Glomerular endothelial cell (primary cell): Measurements from ENCODE around the gene NPTXR. TPM values are rescaled to one million over a fixed set of nuclear protein-coding genes. Genes with fewer than 3 reads are reported as not detected.
"Not testable (repeated sequence)": the region's sequence is repeated elsewhere in the genome, so short reads cannot be mapped to it uniquely, and the experiment has no call there.

Experiments used
- DNase-seq: peaks from one replicate; pipeline ENCODE4 v3.0.0-alpha.2; 2011; ENCODE audit warnings: low read depth, low spot score; ENCODE audit errors: extremely low read depth
- total RNA-seq: library from RNA; depleted of rRNA; stranded (reverse); fragments of >200 nt; gene quantifications from 2 replicates; pipeline ENCODE4 v1.2.3, GENCODE V29; 2015

NPTXR gene
- total RNA-seq, 1 donor from 2014 or later = 3.7 TPM

- DNase-seq = peak; percentile 25
These were observed 25.1 kb upstream of the NPTXR start for GRCh38 chr22:38868886-38869381.

- no peak for DNase-seq
These were observed 24.5 kb upstream of the NPTXR start for GRCh38 chr22:38868286-38868721.

GRCh38 chr22:38867471-38868285, 23.9 kb upstream of the NPTXR start:
- no peak for DNase-seq

GRCh38 chr22:38867124-38867455, 23.3 kb upstream of the NPTXR start:
- DNase-seq = no peak

GRCh38 chr22:38866399-38867123, 22.7 kb upstream of the NPTXR start:
- DNase-seq = no peak

GRCh38 chr22:38866024-38866398, 22.2 kb upstream of the NPTXR start:
- no peak for DNase-seq

GRCh38 chr22:38865201-38866023, 21.6 kb upstream of the NPTXR start:
- no peak for DNase-seq

GRCh38 chr22:38864361-38865191, 20.7 kb upstream of the NPTXR start:
- DNase-seq = no peak

- DNase-seq = no peak
These were observed 19.8 kb upstream of the NPTXR start for GRCh38 chr22:38863531-38864131.

GRCh38 chr22:38862375-38863329, 18.8 kb upstream of the NPTXR start:
- DNase-seq = no peak

GRCh38 chr22:38861927-38862326, 18.1 kb upstream of the NPTXR start:
- DNase-seq = no peak

GRCh38 chr22:38861170-38861876, 17.5 kb upstream of the NPTXR start:
- DNase-seq = no peak

- no peak for DNase-seq
These were observed 16.7 kb upstream of the NPTXR start for GRCh38 chr22:38860283-38861169.

- no peak for DNase-seq
These were observed 15.9 kb upstream of the NPTXR start for GRCh38 chr22:38859581-38860282.

GRCh38 chr22:38858492-38858891, 14.7 kb upstream of the NPTXR start:
- no peak for DNase-seq

GRCh38 chr22:38854476-38854875, 10.6 kb upstream of the NPTXR start:
- not testable (repeated sequence) for DNase-seq
